ENCODE results near the gene SLC6A6. TPM values are rescaled to one million over a fixed set of nuclear protein-coding genes. Genes with fewer than 3 reads are reported as not detected.

The SLC6A6 gene
- total and polyA plus RNA-seq, 2 donors from 2014 or later: 7.1 to 64.0 TPM

DNA sequence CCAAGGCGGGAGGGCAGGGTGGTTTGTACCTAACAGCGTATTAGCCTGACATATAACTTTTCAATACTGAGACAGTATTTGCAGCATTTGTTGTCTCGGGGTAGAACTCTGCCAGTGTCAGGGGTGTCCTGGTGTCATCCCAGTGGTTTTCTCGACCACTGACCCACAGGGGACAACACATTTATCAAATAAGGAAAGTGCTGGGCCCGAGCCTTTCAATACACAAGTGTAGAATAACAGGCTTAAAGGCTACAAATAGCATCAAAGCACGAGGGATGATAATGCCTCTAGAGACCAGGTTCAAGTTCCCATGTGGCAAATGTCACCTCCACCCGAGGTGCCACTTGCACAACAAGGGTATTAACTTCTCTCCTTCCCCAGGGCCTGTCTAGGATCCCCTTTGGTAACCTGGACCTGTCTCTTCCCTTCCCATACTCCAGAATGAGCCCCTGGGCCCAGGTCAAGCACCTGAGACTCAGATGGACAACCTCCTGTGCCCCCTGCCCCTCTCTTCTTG lies 9.5 kb upstream of the SLC6A6 start:
- TF ChIP-seq, protein P1, sequence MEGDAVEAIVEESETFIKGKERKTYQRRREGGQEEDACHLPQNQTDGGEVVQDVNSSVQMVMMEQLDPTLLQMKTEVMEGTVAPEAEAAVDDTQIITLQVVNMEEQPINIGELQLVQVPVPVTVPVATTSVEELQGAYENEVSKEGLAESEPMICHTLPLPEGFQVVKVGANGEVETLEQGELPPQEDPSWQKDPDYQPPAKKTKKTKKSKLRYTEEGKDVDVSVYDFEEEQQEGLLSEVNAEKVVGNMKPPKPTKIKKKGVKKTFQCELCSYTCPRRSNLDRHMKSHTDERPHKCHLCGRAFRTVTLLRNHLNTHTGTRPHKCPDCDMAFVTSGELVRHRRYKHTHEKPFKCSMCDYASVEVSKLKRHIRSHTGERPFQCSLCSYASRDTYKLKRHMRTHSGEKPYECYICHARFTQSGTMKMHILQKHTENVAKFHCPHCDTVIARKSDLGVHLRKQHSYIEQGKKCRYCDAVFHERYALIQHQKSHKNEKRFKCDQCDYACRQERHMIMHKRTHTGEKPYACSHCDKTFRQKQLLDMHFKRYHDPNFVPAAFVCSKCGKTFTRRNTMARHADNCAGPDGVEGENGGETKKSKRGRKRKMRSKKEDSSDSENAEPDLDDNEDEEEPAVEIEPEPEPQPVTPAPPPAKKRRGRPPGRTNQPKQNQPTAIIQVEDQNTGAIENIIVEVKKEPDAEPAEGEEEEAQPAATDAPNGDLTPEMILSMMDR (IDR thresholded peaks at IDR 0.05; ENCODE audit: borderline replicate concordance, extremely low read depth, insufficient read depth): no peak
- H3K27me3 ChIP-seq (ENCODE audit: control insufficient read depth, insufficient read depth, low read length): no peaks in the 10 kb centered on the region
- H3K27ac ChIP-seq (ENCODE audit: low read depth in 2 of 2, low read length in 2 of 2): no peak overlapping the region
- DNase-seq (no peak), FAIRE-seq (no peak)
- intact Hi-C loops (cut with DNase I): no loop called here
- no peak overlapping the region for H3K9ac ChIP-seq (ENCODE audit: low read length in 3 of 3)
- H3K4me3 ChIP-seq (ENCODE audit: low read length in 3 of 3): no peak overlapping the region
- H3K36me3 ChIP-seq (ENCODE audit: control insufficient read depth in 2 of 3, insufficient read depth in 3 of 3, low read length in 3 of 3): no peaks in the 10 kb centered on the region
- no peaks in the 10 kb centered on the region for H3K9me3 ChIP-seq (ENCODE audit: control insufficient read depth in 2 of 3, insufficient read depth in 1 of 3, low read length in 3 of 3)
- peaks cover 0 to 10% (median 3%) of the 10 kb centered on the region in 3 donors for H3K4me1 ChIP-seq (ENCODE audit: control insufficient read depth in 2 of 3, insufficient read depth in 2 of 3, low read depth in 1 of 3, low read length in 3 of 3)

DNA sequence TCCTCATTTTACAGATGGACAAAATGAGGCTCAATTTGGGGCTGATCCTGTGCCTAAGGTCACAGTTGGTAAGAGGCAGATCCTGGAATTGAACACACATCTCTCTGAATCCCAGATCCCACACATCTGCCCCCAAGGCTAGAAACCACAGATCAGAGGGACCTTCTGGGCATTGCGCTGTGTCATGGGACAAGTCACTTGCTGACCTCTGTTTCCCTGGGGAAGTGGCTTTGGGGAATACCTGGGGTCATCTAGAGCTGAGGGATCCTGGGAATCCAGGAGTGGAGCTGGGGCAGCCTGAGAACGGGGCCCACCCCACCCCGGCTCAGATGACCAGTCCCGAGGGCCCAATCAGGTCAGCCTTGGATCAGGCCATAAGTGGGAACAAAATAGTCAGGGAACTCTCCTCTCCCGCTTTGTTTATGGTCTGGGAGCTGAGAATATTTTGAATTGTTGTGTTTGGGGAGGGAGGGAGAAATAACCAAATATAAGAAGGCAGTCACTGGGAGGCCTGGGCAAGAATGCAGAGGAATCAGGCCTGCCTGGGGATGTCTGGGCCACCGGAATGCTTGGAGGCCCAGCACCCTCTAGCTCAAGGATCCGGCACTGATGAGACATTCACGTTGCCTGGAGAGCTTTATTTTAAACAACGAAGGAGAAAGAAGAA lies 8.8 kb upstream of the SLC6A6 start:
- H3K27ac ChIP-seq (ENCODE audit: low read depth in 2 of 2, low read length in 2 of 2): no peak overlapping the region
- TF ChIP-seq, protein P1 (IDR thresholded peaks at IDR 0.05; ENCODE audit: borderline replicate concordance, extremely low read depth, insufficient read depth): no peak
- H3K9ac ChIP-seq (ENCODE audit: low read length in 3 of 3): no peak overlapping the region
- DNase-seq (peak in 1 of 5 donors; percentile 37), FAIRE-seq (no peak)
- H3K27me3 ChIP-seq (ENCODE audit: control insufficient read depth, insufficient read depth, low read length): no peaks in the 10 kb centered on the region
- H3K9me3 ChIP-seq (ENCODE audit: control insufficient read depth in 2 of 3, insufficient read depth in 1 of 3, low read length in 3 of 3): no peaks in the 10 kb centered on the region
- no peaks in the 10 kb centered on the region for H3K36me3 ChIP-seq (ENCODE audit: control insufficient read depth in 2 of 3, insufficient read depth in 3 of 3, low read length in 3 of 3)
- intact Hi-C loops (cut with DNase I): no loop called here
- peaks cover 0 to 12% (median 3%) of the 10 kb centered on the region in 3 donors for H3K4me1 ChIP-seq (ENCODE audit: control insufficient read depth in 2 of 3, insufficient read depth in 2 of 3, low read depth in 1 of 3, low read length in 3 of 3)
- no peak overlapping the region for H3K4me3 ChIP-seq (ENCODE audit: low read length in 3 of 3)

DNA sequence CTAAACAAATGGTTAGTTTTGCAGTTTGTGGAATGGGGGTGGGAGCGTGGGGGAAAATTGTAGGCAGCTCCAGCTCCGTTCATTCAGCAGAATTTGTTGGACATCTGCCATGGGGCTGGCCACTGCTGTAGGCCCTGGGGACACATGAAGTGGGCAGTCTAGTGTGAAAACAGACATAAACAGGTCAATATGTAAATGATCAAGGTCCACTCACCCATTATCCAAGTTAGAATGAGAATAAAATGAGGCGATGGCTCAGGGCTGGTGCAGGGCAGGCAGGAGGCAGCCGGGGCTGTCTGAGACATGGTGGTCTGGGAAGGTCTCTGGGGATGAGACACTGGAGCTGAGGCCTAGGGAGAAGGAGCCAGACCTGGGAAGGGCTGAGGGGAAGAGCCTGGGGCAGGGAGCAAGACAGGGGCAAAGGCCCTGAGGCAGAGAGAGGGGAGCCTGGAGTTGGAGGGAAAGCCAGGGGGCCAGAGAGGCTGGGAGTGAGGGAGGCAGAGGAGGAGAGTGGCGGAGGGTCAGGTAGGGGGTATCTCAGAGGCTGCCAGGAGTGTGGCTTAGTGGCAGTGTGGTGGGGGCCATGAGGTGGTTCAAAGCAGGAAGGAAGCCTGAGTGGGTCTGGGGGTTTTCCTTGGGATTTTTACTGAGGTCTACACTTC lies 6.2 kb upstream of the SLC6A6 start:
- Histone ChIP-seq H3K36me3 (ENCODE audit: control insufficient read depth in 2 of 3, insufficient read depth in 3 of 3, low read length in 3 of 3) (no peaks in the 10 kb centered on the region), H3K9ac (ENCODE audit: low read length in 3 of 3) (no peak overlapping the region), H3K4me3 (ENCODE audit: low read length in 3 of 3) (no peak overlapping the region), H3K9me3 (ENCODE audit: control insufficient read depth in 2 of 3, insufficient read depth in 1 of 3, low read length in 3 of 3) (no peaks in the 10 kb centered on the region), H3K27me3 (ENCODE audit: control insufficient read depth, insufficient read depth, low read length) (no peaks in the 10 kb centered on the region), H3K4me1 (ENCODE audit: control insufficient read depth in 2 of 3, insufficient read depth in 2 of 3, low read depth in 1 of 3, low read length in 3 of 3) (peaks cover 0 to 10% (median 3%) of the 10 kb centered on the region in 3 donors), H3K27ac (ENCODE audit: low read depth in 2 of 2, low read length in 2 of 2) (no peak overlapping the region)
- FAIRE-seq (no peak), DNase-seq (no peak)
- TF ChIP-seq, protein P1 (IDR thresholded peaks at IDR 0.05; ENCODE audit: borderline replicate concordance, extremely low read depth, insufficient read depth): no peak
- intact Hi-C loops (cut with DNase I): no loop called here

Measured in kidney (tissue), 14 donors.